SH-SY5Y (cell line): ENCODE results near the gene GPRC5B.

Experiments used
- GATA2 ChIP-seq: IDR thresholded peaks from 2 replicates; pipeline ENCODE4 v1.6.1; 2011; ENCODE audit warnings: mild to moderate bottlenecking, low read depth, low read length
- GATA3 ChIP-seq: IDR thresholded peaks from 2 replicates; pipeline ENCODE4 v1.6.1; 2011; ENCODE audit warnings: low read depth, mild to moderate bottlenecking, low read length, moderate library complexity

- no peak for TF ChIP-seq GATA2
- no peak for TF ChIP-seq GATA3
These were observed 9.6 kb downstream of the GPRC5B start for GRCh38 chr16:19874851-19875546.
